H1 (cell line): ENCODE results near the gene HOXD11. TPM values are rescaled to one million over a fixed set of nuclear protein-coding genes. Genes with fewer than 3 reads are reported as not detected.

Source experiments
- CHD7 ChIP-seq: fragments of 300-600 bp; sonication (generic); IDR thresholded peaks from 2 replicates; pipeline ENCODE4 v1.7.1; 2012; ENCODE audit warnings: low read length, moderate library complexity, mild to moderate bottlenecking, inconsistent platforms; ENCODE audit not compliant: insufficient replicate concordance
- KDM5A ChIP-seq: fragments of 200-600 bp; IDR thresholded peaks from 2 replicates; pipeline ENCODE4 v1.7.1; 2012; ENCODE audit warnings: mild to moderate bottlenecking, low read length, inconsistent platforms, mixed read lengths
- TCF12 ChIP-seq: IDR thresholded peaks from 2 replicates; pipeline ENCODE4 v1.6.1; 2011; ENCODE audit warnings: low read depth, mild to moderate bottlenecking, low read length
- polyA plus RNA-seq, 7 experiments: library from polyadenylated mRNA; depleted of rRNA in 3 of 7; stranded (reverse) in 5 of 7; unstranded in 2 of 7; fragments of >200 nt in 5 of 7; fragments of 200-250 nt in 2 of 7; gene quantifications; 1 replicate in 5 of 7; 2 replicates in 1 of 7; 4 replicates in 1 of 7; pipeline versions ENCODE4 v1.2.1 to v1.2.3, GENCODE V29; 2011 to 2013; ENCODE audit warnings: missing spikeins in 2 of 7, mixed read lengths in 2 of 7
- total RNA-seq: library from RNA; stranded (reverse); fragmentation: NEBNext Ultra II Directional; extraction: Animal tissue kit (Norgen Biotek cat#: 25700); gene quantifications from 2 replicates; pipeline ENCODE4 v1.2.1, GENCODE V29; 2021
- TF ChIP-seq, protein P1 (sequence below): IDR thresholded peaks from 2 replicates; pipeline ENCODE4 v1.6.1; 2012; ENCODE audit warnings: inconsistent platforms

HOXD11 gene
- total and polyA plus RNA-seq, 2 of the 8 experiments (the other 6 are each of a cell fraction or from before 2014, with no cell fraction given) = not detected

- TF ChIP-seq CHD7 (no peak), TCF12 (no peak), KDM5A (no peak)
- TF ChIP-seq, protein P1, sequence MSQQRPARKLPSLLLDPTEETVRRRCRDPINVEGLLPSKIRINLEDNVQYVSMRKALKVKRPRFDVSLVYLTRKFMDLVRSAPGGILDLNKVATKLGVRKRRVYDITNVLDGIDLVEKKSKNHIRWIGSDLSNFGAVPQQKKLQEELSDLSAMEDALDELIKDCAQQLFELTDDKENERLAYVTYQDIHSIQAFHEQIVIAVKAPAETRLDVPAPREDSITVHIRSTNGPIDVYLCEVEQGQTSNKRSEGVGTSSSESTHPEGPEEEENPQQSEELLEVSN = no peak
- TF ChIP-seq, all 59 proteins: peak for 0
Measured at GRCh38 chr2:176103194-176103593, 3.9 kb upstream of the HOXD11 start (continued).
